GM19351 (cell line): ENCODE data around the gene EPB41L2.
"Not testable (repeated sequence)": the region's sequence is repeated elsewhere in the genome, so short reads cannot be mapped to it uniquely, and the experiment has no call there.

Experiments
- ATAC-seq: cut with Tn5 transposase; IDR thresholded peaks from one replicate; pipeline ENCODE4 v1.9.1; 2021; ENCODE audit warnings: mild to moderate bottlenecking, moderate library complexity; ENCODE audit not compliant: unreplicated experiment

Gene EPB41L2

DNA sequence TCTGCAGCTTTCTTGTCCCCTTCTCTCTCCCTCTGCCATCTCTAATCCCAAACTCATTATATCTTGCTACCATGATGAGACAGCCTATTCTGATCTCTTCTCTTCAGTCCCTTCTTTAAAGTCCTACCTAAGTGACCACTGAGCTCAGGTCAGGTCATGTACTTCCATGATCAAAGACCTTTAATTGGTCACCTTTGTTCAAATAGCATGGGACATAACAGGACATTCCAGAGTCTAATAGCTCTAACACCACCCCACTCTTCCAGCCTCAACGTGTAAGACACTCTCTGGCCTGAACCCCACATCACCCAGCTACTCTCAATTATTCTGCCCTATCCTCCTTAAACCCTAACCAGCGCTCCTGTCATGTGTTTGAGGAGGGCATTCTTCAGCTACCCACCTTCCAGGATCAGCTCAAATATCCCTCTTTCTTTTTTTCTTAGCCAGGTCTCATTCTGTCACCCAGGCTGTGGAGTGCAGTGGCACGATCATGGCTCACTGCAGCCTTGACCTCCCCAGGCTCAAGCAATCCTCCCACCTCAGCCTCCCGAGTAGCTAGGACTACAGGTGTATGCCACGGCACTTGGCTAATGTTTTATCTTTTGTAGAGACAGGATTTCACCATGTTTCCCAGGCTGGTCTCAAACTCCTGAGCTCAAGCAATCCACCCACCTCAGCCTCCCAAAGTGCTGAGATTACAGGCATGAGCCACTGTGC lies 237.9 kb downstream of the EPB41L2 start:
- no peak for ATAC-seq

DNA sequence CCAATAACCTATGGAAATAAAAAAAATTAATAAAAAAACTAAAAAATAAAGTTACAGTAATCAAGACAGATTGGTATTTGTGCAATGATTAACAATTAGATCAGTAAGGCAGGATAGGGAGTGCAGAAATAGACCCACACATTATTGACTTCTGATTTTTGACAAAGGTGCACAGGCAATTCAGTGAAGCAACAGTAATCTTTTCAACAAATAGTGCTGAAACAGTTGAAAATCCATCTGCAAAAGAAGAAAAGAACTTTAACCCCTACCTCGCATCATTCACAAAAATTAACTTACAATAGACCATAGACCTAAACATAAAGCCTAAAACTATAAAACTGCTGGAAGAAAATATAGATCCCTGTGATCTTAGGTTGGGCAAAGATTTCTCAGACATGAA lies 240.3 kb downstream of the EPB41L2 start:
- ATAC-seq, result no peak

DNA sequence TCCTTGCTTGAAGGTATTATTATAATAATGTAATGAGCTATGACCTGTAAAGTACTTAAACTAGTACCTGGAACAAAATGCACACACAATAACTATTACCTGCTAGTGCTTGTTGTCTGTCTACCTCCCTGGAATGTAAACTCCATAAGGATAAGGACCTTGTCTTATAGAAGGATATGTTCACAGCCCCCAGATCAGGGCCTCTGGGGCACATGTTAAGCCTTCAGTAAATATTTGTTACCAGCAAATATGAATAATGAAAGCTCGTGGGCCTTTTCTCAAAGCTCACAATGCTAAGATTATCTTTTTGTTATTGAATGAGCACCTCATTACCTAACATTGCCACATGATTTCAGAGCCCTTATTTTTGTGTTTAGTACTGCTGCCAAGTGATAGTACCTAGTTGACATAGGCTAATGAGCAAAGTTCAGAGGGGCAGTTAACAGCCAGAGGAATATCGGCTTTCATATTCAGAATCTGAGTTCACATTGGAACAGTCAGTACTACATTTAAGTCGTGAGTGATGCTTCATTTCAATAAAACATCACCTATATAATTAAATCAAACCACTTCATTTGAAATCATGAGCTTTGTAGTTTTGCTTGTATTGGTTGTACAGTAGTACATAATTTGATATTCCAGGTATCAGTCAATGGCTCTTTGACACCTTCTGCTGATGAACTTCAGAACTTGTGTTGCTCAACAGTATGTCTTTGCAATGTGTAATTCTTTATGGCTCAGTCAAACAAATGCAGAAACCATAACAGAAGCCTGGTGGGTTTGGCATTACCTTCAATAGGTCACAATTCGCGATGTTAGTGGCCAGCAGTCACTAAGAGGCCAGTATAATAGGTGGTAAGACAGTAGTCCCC lies 247.6 kb downstream of the EPB41L2 start:
- ATAC-seq, result no peak

DNA sequence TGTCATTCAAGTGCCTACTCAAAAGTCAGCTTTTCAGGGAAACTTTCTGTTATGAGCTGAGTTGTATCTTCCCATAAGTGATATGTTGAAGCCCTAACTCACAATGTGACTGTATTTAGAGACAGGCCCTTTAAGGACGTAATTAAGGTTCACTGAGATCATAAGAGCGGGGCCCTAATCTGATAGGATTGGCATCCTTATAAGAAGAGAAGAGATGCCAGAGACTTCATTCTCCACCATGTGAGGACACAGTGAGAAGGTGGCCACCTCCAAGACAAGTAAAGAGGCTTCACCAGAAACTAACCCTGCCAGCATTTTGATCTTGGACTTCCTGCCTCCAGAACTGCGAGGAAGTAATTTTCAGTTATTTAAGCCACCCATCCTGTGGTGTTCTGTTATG lies 248.5 kb downstream of the EPB41L2 start:
- ATAC-seq, result no peak

DNA sequence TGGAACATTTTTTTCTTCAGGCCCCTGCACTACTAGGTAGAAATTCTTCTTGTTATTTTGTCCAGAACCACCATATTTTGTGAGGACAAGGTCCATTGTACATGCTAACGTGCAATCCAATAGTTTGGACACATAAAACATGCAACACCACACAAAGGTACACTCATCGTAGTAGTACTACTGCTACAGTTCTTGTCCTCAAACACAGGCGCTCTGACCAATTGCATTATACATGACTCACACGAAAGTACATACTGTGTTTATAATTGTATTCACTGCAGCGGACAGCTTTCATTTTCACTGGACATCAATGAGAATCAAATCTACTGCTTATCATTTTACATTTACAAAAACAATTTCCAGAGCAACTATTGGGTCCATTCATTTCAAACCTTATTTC lies 251.1 kb downstream of the EPB41L2 start:
- no peak for ATAC-seq

DNA sequence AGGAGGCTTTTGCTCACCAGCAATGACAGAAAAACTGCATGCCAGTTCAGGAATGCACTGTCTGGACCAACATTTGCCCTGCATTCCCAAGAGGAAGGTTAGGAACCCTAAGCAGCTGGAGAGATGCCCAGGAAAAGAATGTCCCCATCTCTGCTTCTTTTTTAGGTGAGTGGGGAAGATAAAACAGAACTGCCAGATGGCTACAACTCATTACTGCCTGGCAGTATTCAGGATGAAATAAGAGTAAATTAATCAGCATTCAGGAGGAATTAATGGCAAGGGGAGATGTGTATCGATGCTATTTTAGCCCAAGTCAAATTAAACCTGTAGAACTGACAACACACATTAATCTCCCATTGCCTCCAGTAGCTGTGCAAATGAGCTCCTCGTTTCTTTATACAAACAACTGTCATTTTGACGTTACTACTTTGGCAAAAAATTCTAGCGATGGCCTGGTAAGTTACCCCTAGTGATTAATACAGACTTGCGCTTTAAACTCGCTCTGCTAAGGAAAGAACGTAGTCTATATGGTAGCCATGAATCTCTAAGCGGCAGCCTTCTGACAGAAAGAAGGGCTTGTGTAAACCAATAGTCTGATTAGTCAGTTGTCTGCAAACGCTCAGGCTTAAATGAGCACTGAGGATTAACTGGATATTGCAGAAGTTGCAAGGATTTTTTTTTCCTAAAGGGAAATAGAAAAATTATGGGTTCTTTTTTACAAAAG lies 252.6 kb downstream of the EPB41L2 start:
- ATAC-seq, result no peak

DNA sequence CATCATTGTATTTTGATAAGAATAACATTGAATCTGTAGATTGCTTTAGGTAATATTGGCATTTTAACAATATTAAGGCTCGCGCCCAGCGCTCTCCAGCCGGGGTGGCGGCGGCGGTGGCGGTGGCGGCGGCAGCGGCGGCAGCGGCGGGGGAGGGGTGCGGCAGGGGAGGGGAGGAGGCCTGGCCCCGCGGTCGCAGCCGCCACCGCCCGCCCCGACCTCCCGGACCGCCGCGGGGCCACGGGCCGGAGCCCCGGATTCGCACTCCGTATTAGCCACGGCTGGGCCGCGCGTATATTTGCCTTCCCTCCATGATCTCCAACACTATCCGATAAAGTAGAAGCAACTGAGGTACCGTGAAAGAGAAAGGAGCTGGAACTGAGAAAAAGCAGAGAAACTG lies 261.7 kb downstream of the EPB41L2 start:
- not testable (repeated sequence) for ATAC-seq

DNA sequence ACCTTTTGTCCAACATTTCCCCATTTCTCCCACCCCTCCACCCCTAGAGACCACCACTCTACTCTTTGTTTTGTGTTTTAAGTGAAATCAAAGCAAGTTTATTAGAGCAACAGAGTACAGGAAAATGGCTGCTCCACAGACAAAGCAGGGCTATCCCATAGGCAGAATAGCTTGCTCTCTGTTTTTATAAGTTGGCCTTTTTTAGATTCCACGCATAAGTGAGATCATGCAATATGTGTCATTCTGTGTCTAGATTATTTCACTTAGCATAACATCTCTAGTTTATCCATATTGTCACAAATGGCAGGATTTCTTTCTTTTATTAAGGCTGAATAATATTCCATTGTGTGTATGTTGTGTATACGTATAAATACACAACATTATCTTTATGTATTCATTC lies 266.0 kb downstream of the EPB41L2 start:
- ATAC-seq, result no peak

DNA sequence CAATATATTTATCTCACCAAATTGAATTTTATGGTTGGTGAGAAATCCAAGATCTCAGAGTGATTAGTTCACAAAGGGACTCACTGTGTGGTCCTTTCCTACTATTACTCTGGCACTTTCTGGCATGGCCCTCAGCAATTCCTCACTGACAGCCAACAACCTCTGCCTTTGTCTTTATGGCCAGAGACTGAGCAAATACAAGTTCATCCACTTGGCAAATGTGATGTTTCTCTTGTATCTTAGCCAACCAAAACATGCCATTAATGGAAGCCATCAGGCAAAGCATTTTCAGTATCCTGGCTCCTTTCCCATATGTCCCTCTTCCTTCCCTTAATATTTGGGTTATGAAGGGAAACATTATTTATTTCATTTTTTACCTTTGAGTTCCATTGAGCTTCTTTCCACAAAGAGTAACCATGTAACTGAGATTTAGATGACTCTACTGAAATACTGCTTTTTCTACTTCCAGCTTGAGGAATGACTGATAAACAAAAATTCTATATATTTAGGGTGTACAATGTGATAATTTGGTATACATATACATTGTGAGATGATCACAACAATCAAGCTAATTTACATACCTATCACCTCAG lies 266.6 kb downstream of the EPB41L2 start:
- ATAC-seq, result no peak

DNA sequence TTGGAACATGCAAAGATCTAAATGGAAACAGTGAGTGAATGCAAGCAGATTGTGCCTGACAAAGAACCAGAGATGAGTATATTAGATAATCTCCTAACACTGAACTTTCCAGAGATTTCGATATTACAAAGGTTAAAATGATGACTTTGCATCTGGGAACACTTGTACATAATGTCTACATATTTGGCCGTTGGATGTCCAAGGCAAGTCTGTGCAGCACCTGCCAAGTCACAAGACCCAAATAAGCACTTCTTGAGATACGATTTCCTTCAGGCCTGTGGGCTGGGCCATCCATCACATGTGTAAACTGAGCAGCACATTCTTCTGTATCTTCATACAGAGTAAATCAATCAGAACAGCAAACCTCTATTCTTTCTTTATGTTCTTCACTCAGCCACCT lies 268.3 kb downstream of the EPB41L2 start:
- ATAC-seq, result no peak

DNA sequence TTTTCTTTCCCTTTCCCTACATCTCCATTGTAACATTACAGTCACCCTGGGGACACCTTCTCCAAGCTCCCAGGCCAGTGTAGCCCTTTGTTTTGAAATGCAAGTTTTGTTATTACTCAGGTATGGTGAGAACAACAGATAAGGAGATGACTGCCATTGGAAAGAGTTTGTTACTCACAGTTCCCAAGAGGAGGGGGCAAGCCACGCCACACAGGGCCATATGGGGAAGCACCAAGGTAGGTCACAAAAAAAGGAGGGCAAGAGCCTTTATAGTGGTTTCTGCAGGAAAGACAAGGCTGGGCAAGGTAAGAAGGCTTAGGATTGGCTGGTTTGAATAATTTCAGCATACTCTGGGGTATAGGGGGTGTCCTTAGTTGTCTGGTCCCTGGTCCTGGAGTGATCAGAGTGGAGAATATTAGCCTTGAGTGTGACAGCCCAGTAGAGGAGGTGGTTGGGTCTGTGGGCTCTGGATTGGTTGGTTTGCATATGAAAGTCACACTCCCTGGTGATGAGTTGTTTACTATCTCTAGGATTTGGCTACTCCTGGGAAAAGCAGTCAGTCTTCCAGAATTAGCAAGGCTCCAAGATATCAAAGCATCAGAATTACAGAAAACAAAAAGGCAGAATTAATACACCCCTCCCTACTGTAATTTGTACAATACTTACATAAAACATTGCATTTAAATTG lies 268.9 kb downstream of the EPB41L2 start:
- ATAC-seq, result no peak
